Pancreas (tissue), 10 donors: Measurements from ENCODE around the gene ZSCAN31. TPM values are rescaled to one million over a fixed set of nuclear protein-coding genes. Genes with fewer than 3 reads are reported as not detected.

Source experiments
- ATAC-seq, 4 donors: fragments of 200-7000 bp; cut with Tn5 transposase; one replicate each; pipeline versions ENCODE4 v1.8.0 to v1.9.1; 2020; ENCODE audit warnings: mild to moderate bottlenecking in 4 of 4, moderate library complexity in 4 of 4
- DNase-seq, 6 donors: peaks; one replicate each; pipeline ENCODE4 v3.0.0-alpha.2; 2020
- FAIRE-seq: peaks from 2 replicates; lab custom pipeline; 2012; peaks lifted over from hg19 to GRCh38; lab: Jason Lieb, UNC
- H3K27ac ChIP-seq, 4 donors: fragments of 200-600 bp; sonication (generic); 1 replicate in 3 of 4; 2 replicates in 1 of 4; pipeline versions ENCODE4 v1.5.0 to v1.8.0; 2020
- H3K27me3 ChIP-seq, 4 donors: fragments of 200-600 bp; one replicate each; pipeline ENCODE4 v1.8.0; 2021
- H3K36me3 ChIP-seq, 3 donors: fragments of 200-600 bp; sonication (generic) in 1 of 3; one replicate each; pipeline versions ENCODE4 v1.5.0 to v1.8.0; 2020 to 2021
- H3K4me1 ChIP-seq, 3 donors: fragments of 200-600 bp; one replicate each; pipeline ENCODE4 v1.8.0; 2021
- H3K4me3 ChIP-seq, 4 donors: fragments of 200-600 bp; sonication (generic) in 2 of 4; one replicate each; pipeline versions ENCODE4 v1.5.0 to v1.8.0; 2020 to 2021
- H3K9me3 ChIP-seq, 4 donors: fragments of 200-600 bp; one replicate each; pipeline ENCODE4 v1.8.0; 2021
- WGBS, 2 donors: extraction: QIAGEN DNeasy Blood & Tissue Kit; methylation state at CpG; one replicate each; pipeline ENCODE4 v1.1.7; 2013; 5-methylcytosine and 5-hydroxymethylcytosine counted together
- intact Hi-C, 3 donors: fragments of 100-400 bp; cut with DNase I; formaldehyde crosslinking; loops; one replicate each; pipeline versions ENCODE4 v1.11.1 to v1.14.2; 2022
- polyA plus RNA-seq, 2 donors: library from polyadenylated mRNA; stranded (reverse); fragments of 200-250 nt; gene quantifications; one replicate each; pipeline ENCODE4 v1.2.3, GENCODE V29; 2013
- total RNA-seq, 6 donors: library from RNA; stranded (reverse); fragmentation: NEBNext Ultra II Directional in 4 of 6; extraction: Animal tissue kit (Norgen Biotek cat#: 25700) in 4 of 6; gene quantifications; one replicate each; pipeline versions ENCODE4 v1.2.1 to v1.2.4, GENCODE V29; 2021 to 2023
- TF ChIP-seq, protein P1 (sequence below), 4 donors: fragments of 200-600 bp; sonication (generic) in 3 of 4; IDR thresholded peaks; one replicate each; pipeline versions ENCODE4 v1.5.0 to v1.8.0; 2021; ENCODE audit warnings: antibody characterized with exemption in 4 of 4
- donor health status: healthy with polysubstance abuse.
- donor health status: DM: no; HTN: no; CAD: no; lungs with moderate emphysema.
- donor health status: DM: no; HTN: no; CAD: no.
- donor health status: control.
- donor health status: control.
- donor health status: Bipolar disorder and iron deficiency.
- donor health status: DM: yes; HTN: yes; CAD: no.
- donor health status: DM: no; HTN: no; CAD: no.
- donor health status: DM: no; HTN: no; CAD: no.
- donor health status: DM: yes; HTN: yes; CAD: no.

The ZSCAN31 gene
- total and polyA plus RNA-seq, 8 donors: 4.4 to 13.2 (median 7.4) TPM

- 1% methylated on average over 30 of the region's 30 CpGs for whole genome bisulfite sequencing, 2 donors
Observed at GRCh38 chr6:28349892-28350737, 14.2 kb upstream of the ZSCAN31 start, which contains the start of gene ZKSCAN3. Gene ZKSCAN3, plus strand, starts transcription at chr6:28349947. Its CDS starts 9,640 bp downstream, at chr6:28359587.

GRCh38 chr6:28349344-28349891, 13.5 kb upstream of the ZSCAN31 start:
- Histone ChIP-seq H3K27ac (peak overlapping the region; percentile 2 to 66 (median 56)), H3K4me3 (peak overlapping the region; percentile 55 to 61 (median 60)), H3K9me3 (no peaks in the 10 kb centered on the region), H3K27me3 (no peaks in the 10 kb centered on the region), H3K36me3 (no peaks in the 10 kb centered on the region), H3K4me1 (peaks cover 0 to 10% (median 9%) of the 10 kb centered on the region in 3 donors)
- intact Hi-C loops: no loop called here
- ATAC-seq: peak in 1 of 4 donors; percentile 34
- no peak for DNase-seq
- no peak for FAIRE-seq
- 0 to 1% methylated on average over 9 of the region's 9 CpGs for WGBS, 2 donors
- TF ChIP-seq, protein P1, sequence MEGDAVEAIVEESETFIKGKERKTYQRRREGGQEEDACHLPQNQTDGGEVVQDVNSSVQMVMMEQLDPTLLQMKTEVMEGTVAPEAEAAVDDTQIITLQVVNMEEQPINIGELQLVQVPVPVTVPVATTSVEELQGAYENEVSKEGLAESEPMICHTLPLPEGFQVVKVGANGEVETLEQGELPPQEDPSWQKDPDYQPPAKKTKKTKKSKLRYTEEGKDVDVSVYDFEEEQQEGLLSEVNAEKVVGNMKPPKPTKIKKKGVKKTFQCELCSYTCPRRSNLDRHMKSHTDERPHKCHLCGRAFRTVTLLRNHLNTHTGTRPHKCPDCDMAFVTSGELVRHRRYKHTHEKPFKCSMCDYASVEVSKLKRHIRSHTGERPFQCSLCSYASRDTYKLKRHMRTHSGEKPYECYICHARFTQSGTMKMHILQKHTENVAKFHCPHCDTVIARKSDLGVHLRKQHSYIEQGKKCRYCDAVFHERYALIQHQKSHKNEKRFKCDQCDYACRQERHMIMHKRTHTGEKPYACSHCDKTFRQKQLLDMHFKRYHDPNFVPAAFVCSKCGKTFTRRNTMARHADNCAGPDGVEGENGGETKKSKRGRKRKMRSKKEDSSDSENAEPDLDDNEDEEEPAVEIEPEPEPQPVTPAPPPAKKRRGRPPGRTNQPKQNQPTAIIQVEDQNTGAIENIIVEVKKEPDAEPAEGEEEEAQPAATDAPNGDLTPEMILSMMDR (IDR thresholded peaks at IDR 0.05): no peak

More at GRCh38 chr6:28349892-28350737, 14.2 kb upstream of the ZSCAN31 start, which contains the start of gene ZKSCAN3:
- Histone ChIP-seq H3K4me1 (peaks cover 3 to 10% (median 9%) of the 10 kb centered on the region in 3 donors), H3K4me3 (peak within 1 kb of the TSS; percentile 55 to 61 (median 60)), H3K27me3 (no peaks in the 10 kb centered on the region), H3K36me3 (no peaks in the 10 kb centered on the region), H3K9me3 (no peaks in the 10 kb centered on the region), H3K27ac (peak within 1 kb of the TSS; percentile 2 to 66 (median 56))
- no peak for FAIRE-seq
- TF ChIP-seq, protein P1 (IDR thresholded peaks at IDR 0.05): no peak
- peak; percentile 83 to 98 (median 92) for ATAC-seq
- intact Hi-C loops: no loop called here
- DNase-seq: peak; percentile 75 to 92 (median 81)

DNA sequence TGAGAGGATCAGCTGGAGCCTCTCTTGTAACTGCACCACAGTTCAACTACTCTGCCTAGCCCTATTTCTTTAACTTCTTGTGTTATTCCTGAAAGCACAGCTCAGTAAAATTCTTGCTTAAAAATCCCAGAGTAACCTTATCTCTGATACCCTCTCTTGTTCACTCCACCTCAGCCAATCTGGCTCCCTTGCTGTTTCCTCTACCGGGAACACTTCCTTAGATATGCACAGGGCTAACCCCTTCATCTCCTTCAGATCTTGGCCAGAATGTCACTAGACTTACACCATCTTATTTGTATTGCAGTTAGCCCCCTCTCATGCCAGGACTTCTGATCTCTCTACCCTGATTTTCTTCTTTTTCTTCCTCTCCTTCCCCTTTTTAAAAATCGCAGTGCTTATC, 11.2 kb upstream of the ZSCAN31 start:
- no peaks in the 10 kb centered on the region for H3K27me3 ChIP-seq
- ATAC-seq (no peak), FAIRE-seq (no peak), DNase-seq (no peak)
- H3K27ac ChIP-seq: no peak overlapping the region
- TF ChIP-seq, protein P1 (IDR thresholded peaks at IDR 0.05): no peak
- H3K9me3 ChIP-seq: no peaks in the 10 kb centered on the region
- intact Hi-C loops: no loop called here
- no peaks in the 10 kb centered on the region for H3K36me3 ChIP-seq
- no peak overlapping the region for H3K4me3 ChIP-seq
- peaks cover 0 to 10% (median 9%) of the 10 kb centered on the region in 3 donors for H3K4me1 ChIP-seq
- 14 to 15% methylated on average over 2 of the region's 2 CpGs for WGBS, 2 donors

DNA sequence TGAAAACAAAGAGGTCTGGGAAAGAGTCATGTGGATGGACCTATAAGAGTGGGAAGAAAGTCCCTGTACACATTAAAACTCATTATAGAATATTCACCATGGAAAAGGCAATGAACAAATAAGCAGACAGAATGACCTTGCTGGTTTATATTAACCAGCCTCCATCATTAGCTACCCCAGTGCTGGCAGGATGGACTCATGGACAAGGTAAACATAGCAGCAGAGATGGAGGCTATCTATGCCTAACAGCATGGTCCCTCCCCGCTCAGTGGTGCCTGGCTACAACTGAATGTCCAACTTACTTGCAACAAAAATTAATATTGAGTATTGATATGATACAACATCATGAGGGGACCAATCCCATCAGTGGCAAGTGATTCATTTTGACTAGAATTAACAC, 9.3 kb upstream of the ZSCAN31 start:
- FAIRE-seq (no peak), ATAC-seq (no peak), DNase-seq (no peak)
- Histone ChIP-seq H3K4me3 (no peak overlapping the region), H3K27me3 (no peaks in the 10 kb centered on the region), H3K4me1 (peaks cover 0 to under 1% (median 0%) of the 10 kb centered on the region in 3 donors), H3K27ac (no peak overlapping the region), H3K36me3 (no peaks in the 10 kb centered on the region), H3K9me3 (no peaks in the 10 kb centered on the region)
- intact Hi-C loops: no loop called here
- TF ChIP-seq, protein P1 (IDR thresholded peaks at IDR 0.05): no peak
- 65 to 78% methylated on average over 1 of the region's 1 CpG for whole genome bisulfite sequencing, 2 donors
